ENCODE measurements around the gene ZNF433. TPM values are rescaled to one million over a fixed set of nuclear protein-coding genes. Genes with fewer than 3 reads are reported as not detected.
"Not testable (repeated sequence)": the region's sequence is repeated elsewhere in the genome, so short reads cannot be mapped to it uniquely, and the experiment has no call there.

ZNF433 gene
- total RNA-seq, result 3.4 TPM
- long read RNA-seq, partial matches to known transcripts, result 0 of 5 reads
- long read RNA-seq, other reads (novel, unspliced or antisense), result 0 of 5 reads

DNA sequence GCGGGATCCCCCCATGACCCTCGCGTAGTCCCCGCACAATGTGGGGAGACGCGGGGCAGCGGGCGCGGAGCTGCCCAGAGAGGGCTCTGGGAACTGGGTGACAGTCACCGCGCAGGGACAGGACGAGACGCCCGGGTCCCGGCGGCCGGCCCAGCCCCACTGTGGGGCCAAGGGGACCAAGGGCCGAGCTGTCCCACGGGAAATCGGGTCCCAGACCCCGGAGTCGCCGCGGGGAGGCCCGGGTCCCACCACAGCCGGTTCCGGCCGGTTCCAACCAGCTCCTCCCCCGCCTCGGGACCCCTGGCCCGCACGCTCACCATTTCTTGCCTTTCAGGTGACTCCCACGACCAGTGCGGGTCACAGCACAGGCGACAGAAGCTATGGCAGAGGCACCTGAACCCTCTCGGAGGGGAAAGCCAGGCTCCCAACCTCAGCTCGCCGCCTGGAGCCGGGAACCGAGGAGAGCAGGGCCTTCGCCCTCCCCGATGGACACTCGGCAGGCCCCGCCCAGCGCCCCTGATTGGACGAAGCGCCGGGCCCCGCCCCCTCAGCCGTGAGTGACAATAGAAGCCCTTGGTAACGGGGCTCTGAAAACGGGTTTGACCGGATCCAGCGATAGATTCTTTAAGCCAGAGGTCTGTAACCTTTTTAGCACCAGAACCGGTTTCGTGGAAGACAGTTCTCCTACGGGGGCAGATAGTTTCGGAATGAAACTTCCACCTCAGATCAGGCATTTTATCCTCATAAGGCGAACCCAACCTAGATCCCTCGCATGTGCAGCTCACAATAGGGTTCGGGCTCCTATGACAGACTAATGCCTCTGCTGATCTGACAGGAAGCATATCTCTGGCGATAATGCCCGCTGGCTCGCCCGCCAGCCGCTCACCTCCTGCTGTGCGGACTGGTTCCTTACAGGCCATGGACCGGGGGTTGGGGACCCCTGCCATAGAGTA is at the start of gene ZNF433:
Gene ZNF433, minus strand, starts transcription at position 460 of the 953 bp plus-strand sequence. Its CDS starts 140 bp downstream, at position 320.
- intact Hi-C loops (cut with micrococcal nuclease), result no loop called here
- TF ChIP-seq, protein P1, sequence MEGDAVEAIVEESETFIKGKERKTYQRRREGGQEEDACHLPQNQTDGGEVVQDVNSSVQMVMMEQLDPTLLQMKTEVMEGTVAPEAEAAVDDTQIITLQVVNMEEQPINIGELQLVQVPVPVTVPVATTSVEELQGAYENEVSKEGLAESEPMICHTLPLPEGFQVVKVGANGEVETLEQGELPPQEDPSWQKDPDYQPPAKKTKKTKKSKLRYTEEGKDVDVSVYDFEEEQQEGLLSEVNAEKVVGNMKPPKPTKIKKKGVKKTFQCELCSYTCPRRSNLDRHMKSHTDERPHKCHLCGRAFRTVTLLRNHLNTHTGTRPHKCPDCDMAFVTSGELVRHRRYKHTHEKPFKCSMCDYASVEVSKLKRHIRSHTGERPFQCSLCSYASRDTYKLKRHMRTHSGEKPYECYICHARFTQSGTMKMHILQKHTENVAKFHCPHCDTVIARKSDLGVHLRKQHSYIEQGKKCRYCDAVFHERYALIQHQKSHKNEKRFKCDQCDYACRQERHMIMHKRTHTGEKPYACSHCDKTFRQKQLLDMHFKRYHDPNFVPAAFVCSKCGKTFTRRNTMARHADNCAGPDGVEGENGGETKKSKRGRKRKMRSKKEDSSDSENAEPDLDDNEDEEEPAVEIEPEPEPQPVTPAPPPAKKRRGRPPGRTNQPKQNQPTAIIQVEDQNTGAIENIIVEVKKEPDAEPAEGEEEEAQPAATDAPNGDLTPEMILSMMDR (IDR thresholded peaks at IDR 0.05; ENCODE audit: borderline replicate concordance), result no peak
- Histone ChIP-seq H3K27me3 (ENCODE audit: low read depth) (no peaks in the 10 kb centered on the region), H3K9me3 (replicated peaks) (no peaks in the 10 kb centered on the region), H3K36me3 (no peaks in the 10 kb centered on the region), H3K27ac (replicated peaks) (peak within 1 kb of the TSS; percentile 86), H3K4me3 (peak within 1 kb of the TSS; percentile 78), H3K4me1 (peaks cover 23% of the 10 kb centered on the region)
- DNase-seq, result peak; percentile 96

DNA sequence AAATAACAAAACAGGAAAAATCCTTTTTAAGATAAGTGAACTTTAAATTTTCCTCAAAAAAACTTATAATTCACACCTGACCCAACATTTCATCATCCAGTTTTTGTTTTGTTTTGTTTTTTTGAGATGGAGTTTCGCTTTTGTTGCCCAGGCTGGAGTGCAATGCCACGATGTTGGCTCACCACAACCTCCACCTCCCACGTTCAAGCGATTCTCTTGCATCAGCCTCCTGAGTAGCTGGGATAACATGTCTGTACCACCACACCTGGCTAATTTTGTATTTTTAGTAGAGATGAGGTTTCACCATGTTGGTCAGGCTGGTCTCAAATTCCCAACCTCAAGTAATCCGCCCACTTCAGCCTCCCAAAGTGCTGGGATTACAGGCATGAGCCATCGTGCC is 47.9 kb upstream of the ZNF433 start:
- intact Hi-C loops (cut with micrococcal nuclease); DNase-seq; H3K27ac ChIP-seq (replicated peaks); H3K4me3 ChIP-seq; H3K4me1 ChIP-seq; H3K27me3 ChIP-seq (ENCODE audit: low read depth): not testable (repeated sequence)
- Histone ChIP-seq H3K36me3 (peaks cover 47% of the 10 kb centered on the region), H3K9me3 (replicated peaks) (peaks cover 58% of the 10 kb centered on the region)

GRCh38 chr19:12077375-12077774 is 41.9 kb upstream of the ZNF433 start:
- no peaks in the 10 kb centered on the region for H3K27me3 ChIP-seq (ENCODE audit: low read depth)
- H3K4me1 ChIP-seq, result no peaks in the 10 kb centered on the region
- peaks cover 100% of the 10 kb centered on the region for H3K9me3 ChIP-seq (replicated peaks)
- no peak overlapping the region for H3K27ac ChIP-seq (replicated peaks)
- TF ChIP-seq, protein P1 (IDR thresholded peaks at IDR 0.05; ENCODE audit: borderline replicate concordance), result no peak
- DNase-seq, result no peak
- intact Hi-C loops (cut with micrococcal nuclease), result no loop called here
- peaks cover 86% of the 10 kb centered on the region for H3K36me3 ChIP-seq
- H3K4me3 ChIP-seq, result no peak overlapping the region

DNA sequence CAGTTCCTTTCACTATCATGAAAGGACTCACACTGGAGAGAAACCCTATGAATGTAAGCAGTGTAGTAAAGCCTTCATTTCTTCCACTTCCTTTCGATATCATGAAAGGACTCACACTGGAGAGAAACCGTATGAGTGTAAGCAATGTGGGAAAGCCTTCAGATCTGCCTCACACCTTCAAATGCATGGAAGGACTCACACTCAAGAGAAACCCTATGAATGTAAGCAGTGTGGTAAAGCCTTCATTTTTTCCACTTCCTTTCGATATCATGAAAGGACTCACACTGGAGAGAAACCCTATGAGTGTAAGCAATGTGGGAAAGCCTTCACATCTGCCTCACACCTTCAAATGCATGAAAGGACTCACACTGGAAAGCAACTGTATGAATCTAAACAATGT is 40.9 kb upstream of the ZNF433 start:
- H3K4me3 ChIP-seq; DNase-seq; H3K27ac ChIP-seq (replicated peaks); intact Hi-C loops (cut with micrococcal nuclease); H3K27me3 ChIP-seq (ENCODE audit: low read depth); H3K4me1 ChIP-seq: not testable (repeated sequence)
- peaks cover 97% of the 10 kb centered on the region for H3K36me3 ChIP-seq
- peaks cover 100% of the 10 kb centered on the region for H3K9me3 ChIP-seq (replicated peaks)

GRCh38 chr19:12075538-12076139 is 40.2 kb upstream of the ZNF433 start:
- peaks cover 100% of the 10 kb centered on the region for H3K9me3 ChIP-seq (replicated peaks)
- DNase-seq, result no peak
- no peaks in the 10 kb centered on the region for H3K27me3 ChIP-seq (ENCODE audit: low read depth)
- H3K27ac ChIP-seq (replicated peaks), result no peak overlapping the region
- intact Hi-C loops (cut with micrococcal nuclease), result no loop called here
- H3K4me3 ChIP-seq, result no peak overlapping the region
- H3K36me3 ChIP-seq, result peaks cover 99% of the 10 kb centered on the region
- TF ChIP-seq, protein P1 (IDR thresholded peaks at IDR 0.05; ENCODE audit: borderline replicate concordance), result no peak
- H3K4me1 ChIP-seq, result no peaks in the 10 kb centered on the region

GRCh38 chr19:12064590-12065538 is 29.4 kb upstream of the ZNF433 start, which contains the start of gene ZNF844:
TSS of gene ZNF844 (plus strand) at chr19:12064731. CDS start at chr19:12064874, 143 bp downstream.
- intact Hi-C loops (cut with micrococcal nuclease), result loop anchor here (5.0 kb wide), 1 partner anchor 77 kb away; the partner anchor contains the start of gene ZNF20
- peaks cover 32% of the 10 kb centered on the region for H3K4me1 ChIP-seq
- peak within 1 kb of the TSS; percentile 95 for H3K27ac ChIP-seq (replicated peaks)
- DNase-seq, result peak; percentile 99
- no peaks in the 10 kb centered on the region for H3K27me3 ChIP-seq (ENCODE audit: low read depth)
- peaks cover 31% of the 10 kb centered on the region for H3K9me3 ChIP-seq (replicated peaks)
- TF ChIP-seq, protein P1 (IDR thresholded peaks at IDR 0.05; ENCODE audit: borderline replicate concordance), result no peak
- H3K4me3 ChIP-seq, result peak within 1 kb of the TSS; percentile 79
- peaks cover 27% of the 10 kb centered on the region for H3K36me3 ChIP-seq
